Parathyroid adenoma (tissue), 2 donors: Measurements from ENCODE around the gene ALCAM.

Experiments used
- H2AFZ ChIP-seq: fragments of 300-600 bp; sonication (generic); one replicate; pipeline ENCODE4 v1.7.0; 2017; ENCODE audit warnings: antibody characterized with exemption, mild to moderate bottlenecking
- H3K27ac ChIP-seq: fragments of 300-600 bp; sonication (generic); one replicate; pipeline ENCODE4 v1.7.0; 2017
- H3K27me3 ChIP-seq: fragments of 300-600 bp; sonication (generic); one replicate; pipeline ENCODE4 v1.7.0; 2017; ENCODE audit warnings: low read length; ENCODE audit not compliant: control insufficient read depth, insufficient read depth
- H3K36me3 ChIP-seq: fragments of 300-600 bp; sonication (generic); one replicate; pipeline ENCODE4 v1.7.0; 2017; ENCODE audit warnings: low read length; ENCODE audit not compliant: control insufficient read depth, insufficient read depth
- H3K4me1 ChIP-seq: fragments of 300-600 bp; sonication (generic); one replicate; pipeline ENCODE4 v1.7.0; 2017; ENCODE audit warnings: control low read depth
- H3K4me2 ChIP-seq: fragments of 300-600 bp; sonication (generic); one replicate; pipeline ENCODE4 v1.7.0; 2017; ENCODE audit warnings: low read length
- H3K4me3 ChIP-seq: fragments of 300-600 bp; sonication (generic); one replicate; pipeline ENCODE4 v1.7.0; 2017; ENCODE audit warnings: low read depth, low read length
- H3K79me2 ChIP-seq: fragments of 300-600 bp; sonication (generic); one replicate; pipeline ENCODE4 v1.7.0; 2017; ENCODE audit warnings: control low read depth
- H3K9ac ChIP-seq: fragments of 300-600 bp; sonication (generic); one replicate; pipeline ENCODE4 v1.7.0; 2017; ENCODE audit warnings: mild to moderate bottlenecking
- H3K9me3 ChIP-seq: fragments of 300-600 bp; sonication (generic); one replicate; pipeline ENCODE4 v1.7.0; 2017; ENCODE audit warnings: low read length; ENCODE audit not compliant: control insufficient read depth
- TF ChIP-seq, protein P1 (sequence below): fragments of 300-600 bp; sonication (generic); IDR thresholded peaks from one replicate; pipeline ENCODE4 v1.7.0; 2017; ENCODE audit warnings: antibody characterized with exemption, mild to moderate bottlenecking
- donor health status: primary hyperparathyroidism.

The ALCAM gene

GRCh38 chr3:105334138-105334882 lies 32.4 kb upstream of the ALCAM start:
- Histone ChIP-seq H3K9me3 (no peaks in the 10 kb centered on the region), H3K27me3 (no peaks in the 10 kb centered on the region), H3K4me2 (no peak overlapping the region), H3K79me2 (no peaks in the 10 kb centered on the region), H3K4me3 (no peak overlapping the region), H3K27ac (no peak overlapping the region), H2AFZ (no peak overlapping the region), H3K4me1 (no peaks in the 10 kb centered on the region), H3K36me3 (no peaks in the 10 kb centered on the region), H3K9ac (no peak overlapping the region)
- TF ChIP-seq, protein P1, sequence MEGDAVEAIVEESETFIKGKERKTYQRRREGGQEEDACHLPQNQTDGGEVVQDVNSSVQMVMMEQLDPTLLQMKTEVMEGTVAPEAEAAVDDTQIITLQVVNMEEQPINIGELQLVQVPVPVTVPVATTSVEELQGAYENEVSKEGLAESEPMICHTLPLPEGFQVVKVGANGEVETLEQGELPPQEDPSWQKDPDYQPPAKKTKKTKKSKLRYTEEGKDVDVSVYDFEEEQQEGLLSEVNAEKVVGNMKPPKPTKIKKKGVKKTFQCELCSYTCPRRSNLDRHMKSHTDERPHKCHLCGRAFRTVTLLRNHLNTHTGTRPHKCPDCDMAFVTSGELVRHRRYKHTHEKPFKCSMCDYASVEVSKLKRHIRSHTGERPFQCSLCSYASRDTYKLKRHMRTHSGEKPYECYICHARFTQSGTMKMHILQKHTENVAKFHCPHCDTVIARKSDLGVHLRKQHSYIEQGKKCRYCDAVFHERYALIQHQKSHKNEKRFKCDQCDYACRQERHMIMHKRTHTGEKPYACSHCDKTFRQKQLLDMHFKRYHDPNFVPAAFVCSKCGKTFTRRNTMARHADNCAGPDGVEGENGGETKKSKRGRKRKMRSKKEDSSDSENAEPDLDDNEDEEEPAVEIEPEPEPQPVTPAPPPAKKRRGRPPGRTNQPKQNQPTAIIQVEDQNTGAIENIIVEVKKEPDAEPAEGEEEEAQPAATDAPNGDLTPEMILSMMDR, result no peak

GRCh38 chr3:105339946-105340345 lies 26.8 kb upstream of the ALCAM start:
- Histone ChIP-seq H3K4me3 (no peak overlapping the region), H3K9me3 (no peaks in the 10 kb centered on the region), H3K79me2 (no peaks in the 10 kb centered on the region), H3K4me1 (no peaks in the 10 kb centered on the region), H3K4me2 (no peak overlapping the region), H3K27ac (no peak overlapping the region), H3K36me3 (no peaks in the 10 kb centered on the region), H3K27me3 (no peaks in the 10 kb centered on the region), H2AFZ (no peak overlapping the region), H3K9ac (no peak overlapping the region)
- TF ChIP-seq, protein P1, result no peak

DNA sequence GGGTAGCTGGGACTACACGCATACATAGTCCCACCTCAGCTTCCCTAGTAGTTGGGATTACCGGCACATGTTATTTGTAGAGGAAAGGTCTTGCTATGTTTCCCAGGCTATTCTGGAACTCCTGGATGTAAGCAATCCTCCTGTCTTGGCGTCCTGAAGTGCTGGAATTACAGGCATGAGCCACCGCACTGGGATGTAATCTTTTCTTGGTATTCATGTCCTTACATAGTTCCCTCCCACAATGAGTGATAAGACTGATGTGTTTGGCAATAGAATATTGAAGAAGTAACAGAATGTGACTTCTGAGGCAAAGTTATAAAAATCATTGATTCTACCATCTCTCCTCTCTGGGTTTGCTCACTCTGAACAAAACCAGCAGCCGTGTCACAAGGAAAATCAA lies 22.7 kb upstream of the ALCAM start:
- Histone ChIP-seq H2AFZ (no peak overlapping the region), H3K27me3 (no peaks in the 10 kb centered on the region), H3K36me3 (no peaks in the 10 kb centered on the region), H3K9ac (no peak overlapping the region), H3K4me1 (no peaks in the 10 kb centered on the region), H3K27ac (no peak overlapping the region), H3K4me3 (no peak overlapping the region), H3K9me3 (no peaks in the 10 kb centered on the region), H3K79me2 (no peaks in the 10 kb centered on the region), H3K4me2 (no peak overlapping the region)
- TF ChIP-seq, protein P1, result no peak

DNA sequence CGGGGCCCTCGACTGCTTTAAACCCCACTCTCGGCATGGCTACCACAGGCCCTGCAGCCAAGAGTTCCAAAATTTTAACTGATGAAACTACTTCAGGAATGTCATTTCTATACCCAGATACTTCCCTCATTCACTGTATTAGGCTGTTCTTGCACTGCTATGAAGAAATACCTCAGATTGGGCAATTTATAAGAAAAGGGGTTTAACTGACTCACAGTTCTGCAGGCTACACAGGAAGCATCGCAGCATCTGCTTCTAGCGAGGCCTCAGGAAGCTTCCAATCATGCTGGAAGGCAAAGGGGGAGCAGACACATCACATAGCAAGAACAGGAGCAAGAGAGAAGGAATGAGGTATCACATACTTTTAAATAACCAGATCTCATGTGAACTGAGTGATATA lies 21.6 kb upstream of the ALCAM start:
- H3K4me1 ChIP-seq, result no peaks in the 10 kb centered on the region

More for the DNA sequence above, 21.6 kb upstream of the ALCAM start:
- TF ChIP-seq, protein P1, result no peak
- H3K4me3 ChIP-seq, result no peak overlapping the region
- no peaks in the 10 kb centered on the region for H3K79me2 ChIP-seq
- H3K36me3 ChIP-seq, result no peaks in the 10 kb centered on the region
- H3K9me3 ChIP-seq, result no peaks in the 10 kb centered on the region
- H3K27ac ChIP-seq, result no peak overlapping the region
- no peak overlapping the region for H2AFZ ChIP-seq
- no peak overlapping the region for H3K4me2 ChIP-seq
- H3K27me3 ChIP-seq, result no peaks in the 10 kb centered on the region
- no peak overlapping the region for H3K9ac ChIP-seq
